ENCODE data around the gene SLC27A1. TPM values are rescaled to one million over a fixed set of nuclear protein-coding genes. Genes with fewer than 3 reads are reported as not detected.

Gene SLC27A1
- total RNA-seq, 1 donor from 2014 or later, result 7.0 TPM

DNA sequence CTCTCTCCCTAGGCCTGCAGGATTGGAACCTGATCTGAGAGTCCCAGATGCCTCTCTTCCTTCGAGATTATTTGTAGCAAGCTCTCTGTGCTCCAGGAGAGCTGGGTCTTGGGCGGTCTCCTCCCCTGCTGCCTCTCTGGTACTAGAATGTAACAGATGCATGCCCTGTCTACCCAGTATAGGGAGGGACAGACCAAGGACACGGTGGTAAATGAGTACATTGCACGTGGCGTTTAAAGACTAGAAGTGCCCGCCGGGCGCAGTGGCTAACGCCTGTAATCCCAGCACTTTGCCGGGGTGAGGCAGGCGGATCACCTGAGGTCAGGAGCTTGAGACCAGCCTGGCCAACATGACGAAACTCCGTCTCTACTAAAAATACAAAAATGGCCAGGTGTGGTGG lies 11.7 kb downstream of the SLC27A1 start:
- no peak for DNase-seq (ENCODE audit: low read depth)
- TF ChIP-seq, protein P1, sequence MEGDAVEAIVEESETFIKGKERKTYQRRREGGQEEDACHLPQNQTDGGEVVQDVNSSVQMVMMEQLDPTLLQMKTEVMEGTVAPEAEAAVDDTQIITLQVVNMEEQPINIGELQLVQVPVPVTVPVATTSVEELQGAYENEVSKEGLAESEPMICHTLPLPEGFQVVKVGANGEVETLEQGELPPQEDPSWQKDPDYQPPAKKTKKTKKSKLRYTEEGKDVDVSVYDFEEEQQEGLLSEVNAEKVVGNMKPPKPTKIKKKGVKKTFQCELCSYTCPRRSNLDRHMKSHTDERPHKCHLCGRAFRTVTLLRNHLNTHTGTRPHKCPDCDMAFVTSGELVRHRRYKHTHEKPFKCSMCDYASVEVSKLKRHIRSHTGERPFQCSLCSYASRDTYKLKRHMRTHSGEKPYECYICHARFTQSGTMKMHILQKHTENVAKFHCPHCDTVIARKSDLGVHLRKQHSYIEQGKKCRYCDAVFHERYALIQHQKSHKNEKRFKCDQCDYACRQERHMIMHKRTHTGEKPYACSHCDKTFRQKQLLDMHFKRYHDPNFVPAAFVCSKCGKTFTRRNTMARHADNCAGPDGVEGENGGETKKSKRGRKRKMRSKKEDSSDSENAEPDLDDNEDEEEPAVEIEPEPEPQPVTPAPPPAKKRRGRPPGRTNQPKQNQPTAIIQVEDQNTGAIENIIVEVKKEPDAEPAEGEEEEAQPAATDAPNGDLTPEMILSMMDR (conservative IDR thresholded peaks at IDR 0.05; ENCODE audit: low read depth, low read length), result no peak
- H3K4me3 ChIP-seq (ENCODE audit: low read depth, low read length), result no peak overlapping the region

DNA sequence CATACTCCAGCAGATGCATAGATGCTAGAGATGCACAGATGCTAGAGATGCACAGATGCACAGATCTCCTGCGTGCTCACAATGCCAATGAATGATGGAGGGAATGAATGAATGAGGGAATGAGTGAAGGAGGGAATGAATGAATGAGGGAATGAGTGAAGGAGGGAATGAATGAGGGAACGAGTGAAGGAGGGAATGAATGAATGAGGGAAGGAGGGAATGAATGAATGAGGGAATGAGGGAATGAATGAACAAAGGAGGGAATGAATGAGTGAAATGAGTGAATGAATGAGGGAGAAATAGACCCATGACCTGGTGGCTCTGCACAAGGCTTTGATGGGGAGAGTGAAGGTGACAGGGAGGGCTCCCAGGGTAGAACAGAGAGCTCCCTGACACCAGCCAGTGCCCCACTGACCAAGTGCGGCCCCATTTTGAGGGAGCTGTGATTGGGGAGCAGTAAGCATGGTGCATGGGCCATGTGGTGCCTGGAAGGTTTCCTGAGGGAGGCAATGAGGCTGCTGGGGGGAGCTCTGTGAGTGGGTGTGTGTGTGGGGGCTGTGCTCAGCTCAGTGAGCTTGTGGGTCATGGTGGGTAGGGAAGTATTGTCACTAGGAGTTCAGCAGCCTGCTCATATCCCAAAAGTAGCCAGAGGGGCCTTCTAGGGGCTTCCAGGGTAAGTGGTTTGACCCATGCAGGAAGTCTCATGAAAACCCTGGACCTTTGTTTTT lies 12.7 kb downstream of the SLC27A1 start:
- no peak for DNase-seq (ENCODE audit: low read depth)
- TF ChIP-seq, protein P1 (conservative IDR thresholded peaks at IDR 0.05; ENCODE audit: low read depth, low read length), result no peak
- H3K4me3 ChIP-seq (ENCODE audit: low read depth, low read length), result no peak overlapping the region

DNA sequence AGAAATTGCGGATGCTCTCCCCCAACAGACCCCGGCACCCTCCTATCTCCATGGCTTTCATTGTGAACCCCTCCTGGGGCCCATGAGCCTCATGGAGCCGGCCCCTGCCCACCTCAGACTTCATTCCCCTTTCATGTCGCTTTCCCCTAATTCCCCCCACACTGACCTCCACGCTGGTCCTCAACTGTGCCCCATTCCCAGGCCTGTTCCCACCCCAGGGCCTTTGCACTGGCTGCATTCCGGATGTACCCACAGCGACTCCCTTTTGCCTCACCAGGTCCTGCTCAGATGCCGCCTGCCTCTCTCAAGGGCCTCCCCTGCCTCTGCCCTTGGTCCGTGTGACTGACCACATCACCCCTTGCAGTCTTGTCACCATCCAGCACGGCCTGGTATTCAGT lies 13.3 kb downstream of the SLC27A1 start:
- TF ChIP-seq, protein P1 (conservative IDR thresholded peaks at IDR 0.05; ENCODE audit: low read depth, low read length), result no peak
- DNase-seq (ENCODE audit: low read depth), result no peak
- H3K4me3 ChIP-seq (ENCODE audit: low read depth, low read length), result no peak overlapping the region

DNA sequence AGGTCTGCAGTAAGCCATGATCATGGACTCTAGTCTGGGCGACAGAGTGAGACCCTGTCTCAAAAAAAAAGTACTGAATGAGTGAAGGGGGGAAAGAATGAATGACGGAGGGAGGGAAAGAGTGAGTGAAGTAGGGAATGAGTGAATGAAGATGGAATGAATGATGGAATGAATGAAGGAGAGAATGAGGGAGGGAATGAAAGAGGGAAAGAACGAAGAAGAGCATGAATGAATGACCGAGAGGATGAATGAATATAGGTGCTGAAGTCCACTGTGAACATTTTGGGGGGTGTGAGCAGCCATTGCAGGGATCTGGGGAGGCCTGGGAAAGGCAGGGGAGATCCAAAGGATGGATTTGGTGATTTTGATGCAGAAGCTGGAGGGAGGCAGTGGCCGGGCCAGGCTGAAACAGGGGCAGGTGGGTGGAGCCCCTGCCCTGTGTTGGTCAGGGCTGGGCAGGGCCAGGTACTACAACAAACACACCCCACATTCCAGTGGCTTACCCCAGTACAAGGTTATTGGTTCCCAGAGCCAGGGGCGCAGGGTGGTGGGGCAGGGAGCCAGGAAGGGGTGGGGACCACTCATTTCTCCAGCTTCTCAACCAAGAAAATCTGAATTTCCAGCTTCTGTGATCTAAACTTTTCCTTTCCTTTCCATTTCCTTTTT lies 14.3 kb downstream of the SLC27A1 start:
- DNase-seq (ENCODE audit: low read depth), result no peak
- TF ChIP-seq, protein P1 (conservative IDR thresholded peaks at IDR 0.05; ENCODE audit: low read depth, low read length), result no peak
- no peak overlapping the region for H3K4me3 ChIP-seq (ENCODE audit: low read depth, low read length)

DNA sequence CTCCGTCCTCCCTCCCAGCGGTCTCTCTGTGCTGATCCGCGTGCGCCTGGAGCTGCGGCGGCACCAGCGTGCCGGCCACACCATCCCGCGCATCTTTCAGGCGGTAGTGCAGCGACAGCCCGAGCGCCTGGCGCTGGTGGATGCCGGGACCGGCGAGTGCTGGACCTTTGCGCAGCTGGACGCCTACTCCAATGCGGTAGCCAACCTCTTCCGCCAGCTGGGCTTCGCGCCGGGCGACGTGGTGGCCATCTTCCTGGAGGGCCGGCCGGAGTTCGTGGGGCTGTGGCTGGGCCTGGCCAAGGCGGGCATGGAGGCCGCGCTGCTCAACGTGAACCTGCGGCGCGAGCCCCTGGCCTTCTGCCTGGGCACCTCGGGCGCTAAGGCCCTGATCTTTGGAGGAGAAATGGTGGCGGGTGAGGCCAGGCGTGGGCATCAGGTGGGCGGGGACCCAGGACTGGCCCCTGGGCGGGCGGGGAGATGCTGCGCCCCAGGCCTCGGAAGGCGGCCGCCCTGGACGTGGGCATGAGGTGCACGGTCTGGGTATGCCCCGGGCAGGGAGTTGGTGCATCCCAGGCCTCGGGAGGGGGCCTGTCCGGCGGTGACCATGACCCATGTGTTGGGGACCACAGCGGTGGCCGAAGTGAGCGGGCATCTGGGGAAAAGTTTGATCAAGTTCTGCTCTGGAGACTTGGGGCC lies 16.4 kb downstream of the SLC27A1 start:
- no peak overlapping the region for H3K4me3 ChIP-seq (ENCODE audit: low read depth, low read length)
- TF ChIP-seq, protein P1 (conservative IDR thresholded peaks at IDR 0.05; ENCODE audit: low read depth, low read length), result no peak
- DNase-seq (ENCODE audit: low read depth), result no peak

DNA sequence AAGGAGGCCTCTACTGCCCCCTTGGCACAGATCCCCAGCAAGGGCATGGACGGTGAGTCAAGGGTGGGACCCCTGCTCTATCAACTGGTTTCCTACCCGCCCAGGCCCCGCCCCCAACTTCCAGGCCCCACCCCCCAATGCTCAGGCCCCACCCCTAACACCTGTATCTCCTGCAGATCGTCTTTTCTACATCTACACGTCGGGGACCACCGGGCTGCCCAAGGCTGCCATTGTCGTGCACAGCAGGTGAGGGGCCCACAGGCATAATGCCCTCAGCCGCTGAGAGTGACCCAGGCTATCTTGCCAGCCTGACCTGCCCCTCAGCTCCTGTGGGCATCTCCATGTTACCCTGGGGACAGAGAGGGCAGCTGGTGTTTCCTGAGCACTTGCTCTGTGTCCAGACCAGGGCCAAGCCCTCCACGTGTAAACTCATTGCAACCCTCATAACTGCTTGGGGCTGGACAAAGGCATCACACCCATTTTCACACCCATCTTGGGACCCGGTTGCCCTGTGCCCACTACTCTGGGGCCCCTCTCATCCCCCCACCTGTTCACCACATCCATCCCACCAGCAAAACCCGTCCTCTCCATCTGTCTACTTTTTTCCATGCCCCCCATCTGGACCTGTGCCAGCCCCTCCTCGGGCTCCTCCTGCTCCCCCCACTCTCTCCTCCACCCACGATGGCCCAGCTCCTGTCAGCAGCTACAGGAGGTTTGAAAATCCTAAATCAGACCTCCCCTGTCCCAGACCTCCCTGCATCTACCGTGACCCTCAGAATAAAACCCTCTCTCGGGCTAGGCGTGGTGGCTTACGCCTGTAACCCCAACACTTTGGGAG lies 17.2 kb downstream of the SLC27A1 start:
- DNase-seq (ENCODE audit: low read depth), result no peak
- TF ChIP-seq, protein P1 (conservative IDR thresholded peaks at IDR 0.05; ENCODE audit: low read depth, low read length), result no peak
- no peak overlapping the region for H3K4me3 ChIP-seq (ENCODE audit: low read depth, low read length)
